NCI-H146 (cell line): Measurements from ENCODE around the gene ATG4A.
A peak's percentile ranks its signal among the peaks of the same experiment; 100 is the strongest.

Experiments
- DNase-seq: peaks from one replicate; lab custom pipeline; 2025; lab: John Stamatoyannopoulos, UW

Gene ATG4A, protein sequence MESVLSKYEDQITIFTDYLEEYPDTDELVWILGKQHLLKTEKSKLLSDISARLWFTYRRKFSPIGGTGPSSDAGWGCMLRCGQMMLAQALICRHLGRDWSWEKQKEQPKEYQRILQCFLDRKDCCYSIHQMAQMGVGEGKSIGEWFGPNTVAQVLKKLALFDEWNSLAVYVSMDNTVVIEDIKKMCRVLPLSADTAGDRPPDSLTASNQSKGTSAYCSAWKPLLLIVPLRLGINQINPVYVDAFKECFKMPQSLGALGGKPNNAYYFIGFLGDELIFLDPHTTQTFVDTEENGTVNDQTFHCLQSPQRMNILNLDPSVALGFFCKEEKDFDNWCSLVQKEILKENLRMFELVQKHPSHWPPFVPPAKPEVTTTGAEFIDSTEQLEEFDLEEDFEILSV

GRCh38 chrX:108091264-108091877 lies at the start of gene ATG4A, which contains the start of gene PSMD10:
Gene ATG4A, plus strand, starts transcription at chrX:108091778. Its CDS starts 49 bp downstream, at chrX:108091827.
Gene PSMD10, minus strand, starts transcription at chrX:108091542. Its CDS starts 22 bp downstream, at chrX:108091520.
- DNase-seq: peak; percentile 95

DNA sequence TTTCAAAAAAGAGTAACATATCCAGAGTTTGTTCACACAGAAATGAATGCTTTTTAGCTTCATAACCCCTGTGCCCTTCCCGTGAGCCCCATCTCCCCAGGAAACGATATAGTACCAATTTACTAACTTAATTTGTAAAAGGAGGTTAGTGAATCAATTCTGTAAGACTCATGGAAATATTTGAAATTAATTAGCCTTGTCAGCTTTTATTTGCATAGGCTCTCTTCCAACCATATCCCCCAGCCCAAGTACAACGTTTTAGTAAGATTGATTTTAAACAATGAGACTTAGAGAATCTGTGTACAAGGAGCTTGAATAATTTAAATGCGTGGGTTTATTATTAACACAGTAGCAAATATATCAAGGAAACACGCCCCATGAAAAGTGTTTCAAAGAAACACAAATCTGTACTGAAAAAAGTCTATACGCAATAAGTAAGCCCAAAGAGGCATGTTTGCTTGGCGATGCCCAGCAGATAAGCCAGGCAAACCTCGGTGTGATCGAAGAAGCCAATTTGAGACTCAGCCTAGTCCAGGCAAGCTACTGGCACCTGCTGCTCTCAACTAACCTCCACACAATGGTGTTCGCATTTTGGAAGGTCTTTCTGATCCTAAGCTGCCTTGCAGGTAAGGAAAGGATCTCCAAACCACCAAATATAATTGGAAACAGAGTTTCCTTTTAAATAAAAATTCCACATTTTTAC lies 46.9 kb upstream of the ATG4A start, which contains the start of gene VSIG1:
Gene VSIG1, plus strand, starts transcription at position 512 of the 703 bp plus-strand sequence. Its CDS starts 66 bp downstream, at position 578.
- no peak for DNase-seq

DNA sequence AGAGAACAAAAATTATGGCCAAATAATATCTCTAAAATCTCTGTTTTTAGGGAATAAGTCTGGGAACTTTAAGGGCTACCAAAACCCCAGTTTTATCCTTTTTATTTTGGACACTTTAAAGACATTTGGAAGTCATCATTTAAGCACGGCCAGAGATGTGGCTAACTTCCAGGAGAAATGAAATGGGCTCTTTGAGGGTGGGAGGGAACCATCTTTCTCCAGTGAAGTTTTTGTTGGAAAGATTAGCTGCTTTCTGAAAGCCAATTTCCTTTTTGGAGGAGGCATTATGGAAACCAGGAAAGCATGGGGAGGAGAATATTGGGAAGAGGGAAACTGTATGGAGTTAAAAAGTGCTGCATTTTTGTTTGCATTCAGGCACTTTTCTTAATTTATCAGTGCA lies 41.9 kb upstream of the ATG4A start:
- no peak for DNase-seq

- no peak for DNase-seq
Measured at GRCh38 chrX:108053218-108053617, 38.4 kb upstream of the ATG4A start.

DNA sequence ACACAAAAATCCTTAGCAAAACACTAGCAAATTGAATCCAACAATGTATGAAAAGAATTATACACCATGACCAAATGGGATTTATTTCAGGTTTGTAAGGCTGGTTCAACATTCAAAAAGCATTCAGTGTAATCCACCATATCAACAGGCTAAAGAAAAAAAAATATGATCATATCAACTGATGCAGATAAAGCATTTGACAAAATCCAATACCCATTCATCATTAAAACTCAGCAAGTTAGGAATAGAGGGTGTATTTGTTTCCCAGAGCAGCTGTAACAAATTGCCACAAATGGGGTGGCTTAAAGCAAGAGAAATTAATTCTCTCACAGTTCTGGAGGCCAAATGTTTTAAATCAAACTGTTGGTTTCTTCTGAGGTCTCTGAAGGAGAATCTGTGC lies 36.0 kb upstream of the ATG4A start:
- no peak for DNase-seq

GRCh38 chrX:108059801-108060200 lies 31.8 kb upstream of the ATG4A start:
- no peak for DNase-seq

- DNase-seq: no peak
Measured at GRCh38 chrX:108064001-108064400, 27.6 kb upstream of the ATG4A start.

DNA sequence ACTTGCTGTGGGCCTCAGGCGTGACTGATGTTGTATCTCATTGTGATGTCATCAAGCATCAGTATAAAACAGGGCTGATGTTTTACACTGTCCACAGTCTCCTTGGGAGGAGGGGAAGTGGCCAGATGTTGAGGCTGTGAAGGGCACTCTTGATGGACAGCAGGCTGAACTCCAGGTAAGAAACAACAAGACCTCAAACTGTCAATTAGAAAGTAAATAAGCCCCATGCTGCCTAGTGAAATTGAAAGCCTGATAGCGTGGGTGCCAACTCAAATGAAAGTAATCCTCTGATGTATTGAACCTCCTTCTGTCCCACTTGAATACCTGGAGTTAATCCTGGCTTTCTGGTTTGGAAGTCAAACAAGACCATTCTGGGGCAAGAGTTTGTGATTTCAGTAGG lies 27.0 kb upstream of the ATG4A start:
- DNase-seq: no peak

DNA sequence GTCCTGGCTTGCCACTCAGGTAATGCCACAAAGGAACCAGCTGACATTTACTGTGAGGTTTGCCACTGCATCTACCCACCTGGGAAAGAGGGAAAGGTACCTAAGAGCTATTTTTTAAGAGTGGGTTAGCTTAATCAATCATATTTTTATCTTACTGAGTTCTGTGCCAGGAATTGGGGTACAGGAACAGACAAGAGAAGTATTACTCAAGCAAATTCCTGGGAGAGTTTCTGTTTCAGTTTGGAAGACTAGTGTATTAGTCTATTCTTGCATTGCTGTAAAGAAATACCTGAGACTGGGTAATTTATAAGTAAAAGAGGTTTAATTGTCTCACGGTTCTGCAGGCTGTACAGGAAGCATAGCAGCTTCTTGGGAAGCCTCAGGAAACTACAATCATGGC lies 23.5 kb upstream of the ATG4A start:
- DNase-seq: no peak

DNA sequence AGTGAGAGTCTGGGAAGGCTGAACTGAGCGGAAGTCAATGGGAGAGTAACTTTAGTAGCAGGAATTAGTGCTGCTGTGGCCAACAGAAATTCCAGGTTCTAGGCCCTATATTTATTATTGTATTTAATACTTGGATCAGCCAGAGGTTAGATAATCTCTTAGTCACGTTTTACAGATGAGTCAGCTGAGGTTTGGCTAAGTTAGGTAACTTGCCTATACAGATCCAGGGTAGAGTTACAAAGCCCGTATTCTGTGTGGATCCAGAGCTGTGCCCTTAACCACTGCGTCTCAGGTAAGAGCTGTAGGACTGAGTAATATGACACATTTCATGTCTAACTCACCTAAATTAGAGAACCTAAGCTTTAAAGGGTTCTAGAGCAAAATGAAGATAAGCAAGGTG lies 20.7 kb upstream of the ATG4A start:
- DNase-seq: no peak

DNA sequence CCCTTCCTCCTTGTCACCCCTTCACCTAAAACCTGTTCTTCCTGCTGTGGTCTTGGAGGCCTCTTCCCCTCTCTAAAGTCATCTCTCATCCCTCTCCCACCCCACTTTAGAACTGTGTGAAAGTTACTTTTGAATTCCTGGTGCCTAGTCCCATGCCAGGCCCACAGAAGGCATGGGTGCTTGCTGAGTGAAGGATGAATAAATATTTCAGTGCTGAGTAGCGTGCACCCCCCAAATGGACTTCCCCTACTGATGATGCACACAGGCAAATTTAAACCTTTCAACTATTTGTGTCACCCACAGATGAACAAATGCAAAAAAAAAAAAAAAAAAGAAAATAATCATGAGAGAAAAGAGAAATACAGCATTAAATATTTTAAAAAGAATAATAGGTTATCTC lies 20.0 kb upstream of the ATG4A start:
- no peak for DNase-seq

GRCh38 chrX:108072746-108073145 lies 18.8 kb upstream of the ATG4A start:
- no peak for DNase-seq

GRCh38 chrX:108081110-108081509 lies 10.5 kb upstream of the ATG4A start:
- DNase-seq: no peak

DNA sequence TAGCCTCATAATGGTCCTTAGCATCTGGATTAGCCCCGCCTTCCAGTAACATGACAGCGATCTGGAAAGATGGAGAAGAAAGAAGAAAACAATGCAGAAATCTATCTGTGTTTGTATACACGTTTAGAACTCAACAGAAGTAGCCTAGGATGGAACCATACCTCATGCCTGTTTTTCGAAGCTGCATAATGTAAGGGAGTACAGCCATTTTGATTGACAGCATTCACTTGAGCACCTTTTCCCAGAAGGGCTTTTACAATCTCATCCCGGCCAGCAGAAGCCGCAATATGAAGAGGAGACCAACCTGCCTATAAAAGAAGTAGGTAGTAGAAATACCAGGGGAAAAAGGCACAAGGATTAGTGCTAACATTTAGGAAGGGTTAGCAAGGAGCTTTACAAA lies 3.8 kb upstream of the ATG4A start:
- no peak for DNase-seq

- no peak for DNase-seq
Measured at GRCh38 chrX:108088511-108088910, 3.1 kb upstream of the ATG4A start.

DNA sequence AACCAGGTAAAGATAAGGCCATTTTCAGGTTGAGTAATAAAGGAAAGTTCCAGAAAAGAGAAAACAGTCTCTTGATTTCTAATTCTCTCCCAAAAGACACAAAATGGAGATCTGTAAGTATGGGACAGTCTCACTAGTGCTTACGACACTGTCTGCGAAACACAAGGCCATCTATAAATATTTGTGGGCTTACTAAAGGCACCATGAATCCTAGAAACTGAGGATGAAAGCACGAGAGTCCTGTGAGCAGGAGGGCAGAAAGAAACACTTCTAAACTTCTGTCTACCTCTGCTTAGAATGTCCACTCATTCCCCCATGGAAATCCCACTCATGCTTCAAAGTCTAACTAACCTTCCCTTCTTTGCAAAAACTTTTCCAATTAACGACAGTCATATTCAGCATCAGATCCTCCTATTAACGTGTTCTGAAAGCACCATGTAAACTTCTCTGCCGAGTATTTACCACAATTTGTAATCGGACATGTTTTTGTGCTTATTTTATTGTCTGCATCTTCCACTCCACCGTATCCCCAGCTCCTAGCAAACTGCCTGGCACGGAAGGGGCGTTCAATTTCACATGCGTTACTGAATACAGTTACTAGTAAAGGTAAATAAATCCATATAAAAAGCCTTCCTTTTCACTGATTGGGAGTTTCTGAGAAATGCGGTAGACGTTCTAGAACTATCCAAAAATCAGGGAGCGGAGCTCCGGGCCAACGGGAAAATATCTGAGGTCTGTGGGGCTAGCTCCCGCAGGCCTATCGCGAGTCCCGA lies 901 bp upstream of the ATG4A start:
- no peak for DNase-seq

DNA sequence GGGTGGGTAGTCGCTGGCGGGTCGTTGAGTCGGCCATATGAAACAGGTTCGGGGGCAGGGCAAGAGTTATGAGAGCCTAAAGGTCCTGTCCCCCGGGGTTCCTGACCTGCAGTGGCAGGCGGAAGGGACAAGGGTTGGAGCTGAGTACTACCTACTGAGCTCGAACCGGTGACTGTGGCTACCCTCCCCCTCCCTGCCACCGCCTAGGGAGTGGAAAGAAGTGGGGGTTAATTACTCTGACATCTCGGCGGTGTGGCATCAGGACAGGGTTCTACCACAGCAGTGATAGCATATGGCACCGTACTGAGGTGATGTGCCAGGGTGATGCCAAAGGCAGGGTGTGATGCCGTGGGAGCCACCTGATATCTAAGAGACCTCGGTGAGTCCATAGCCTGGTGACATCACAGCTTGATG lies 307 bp downstream of the ATG4A start:
- no peak for DNase-seq

DNA sequence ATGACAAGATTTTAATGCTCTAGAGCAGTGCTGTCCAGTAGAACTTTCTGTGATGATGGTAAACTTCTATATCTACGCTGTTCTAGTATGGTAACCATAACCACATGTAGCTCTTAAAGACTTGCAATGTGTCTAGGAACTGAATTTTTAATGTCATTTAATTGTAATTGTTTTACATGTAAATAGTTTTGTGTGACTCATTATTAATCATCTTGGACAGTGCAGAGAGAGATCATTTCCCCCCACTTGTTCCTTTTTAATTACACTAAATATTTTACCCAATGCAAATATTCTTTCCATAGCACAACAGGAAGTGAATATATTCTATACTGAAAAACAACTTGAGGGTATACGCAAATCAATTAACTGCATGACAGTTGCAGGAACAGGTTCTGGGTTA lies 5.8 kb downstream of the ATG4A start:
- DNase-seq: no peak

DNA sequence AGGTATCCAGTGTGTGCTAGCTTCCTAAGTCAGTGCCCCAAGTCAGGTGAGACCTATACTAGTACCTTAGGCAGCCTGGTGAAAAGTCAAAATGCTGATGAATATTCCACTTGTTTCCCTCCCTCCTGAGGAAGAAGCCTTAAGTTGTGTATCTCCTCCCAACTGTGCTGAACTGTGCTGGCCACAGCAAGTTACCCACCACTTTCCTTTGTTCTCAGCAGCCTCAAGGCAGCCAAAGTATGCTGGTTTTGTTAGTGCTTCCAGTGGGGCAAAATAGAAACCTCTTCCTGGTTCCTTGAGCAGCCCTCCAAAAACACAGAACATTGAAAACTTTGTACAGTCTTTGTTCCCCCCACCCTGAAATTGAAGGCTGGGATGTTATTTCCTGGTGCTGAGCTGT lies 13.9 kb downstream of the ATG4A start:
- no peak for DNase-seq

GRCh38 chrX:108114541-108114940 lies 23.0 kb downstream of the ATG4A start:
- DNase-seq: no peak

- DNase-seq: no peak
Measured at GRCh38 chrX:108117988-108118387, 26.4 kb downstream of the ATG4A start.

DNA sequence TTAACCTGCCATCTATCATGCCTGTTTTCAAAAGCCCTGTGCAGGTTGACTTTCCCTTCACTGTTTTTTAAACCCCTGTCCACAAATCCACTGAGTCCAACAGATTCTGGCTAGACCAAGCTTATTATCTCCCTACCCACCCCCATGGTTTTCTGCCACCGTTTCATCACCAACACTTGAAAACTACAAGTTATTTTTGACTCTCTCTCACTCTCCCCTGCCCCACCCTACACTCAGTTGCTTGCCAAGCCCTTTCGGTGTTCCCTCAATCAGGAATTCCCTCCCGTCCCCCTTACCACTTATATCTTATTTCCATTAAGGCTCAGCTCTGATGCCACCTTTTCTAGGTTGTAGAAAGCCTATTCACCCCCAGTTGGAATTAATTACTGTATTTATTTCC lies 29.7 kb downstream of the ATG4A start:
- DNase-seq: no peak
